Ectodermal cell (in vitro differentiated cells): ENCODE data around the gene SBK2.

ENCODE experiments used
- H3K27ac ChIP-seq: 2 replicates; pipeline ENCODE4 v1.7.0; 2013; ENCODE audit warnings: mild to moderate bottlenecking, low read depth, low read length; ENCODE audit not compliant: insufficient read depth, poor library complexity, severe bottlenecking
- H3K27me3 ChIP-seq: 2 replicates; pipeline ENCODE4 v1.7.0; 2013; ENCODE audit warnings: mild to moderate bottlenecking, low read length; ENCODE audit not compliant: insufficient read depth, control insufficient read depth, poor library complexity, severe bottlenecking
- H3K36me3 ChIP-seq: one replicate; pipeline ENCODE4 v1.7.0; 2013; ENCODE audit warnings: low read length; ENCODE audit not compliant: control insufficient read depth, insufficient read depth
- H3K4me1 ChIP-seq: one replicate; pipeline ENCODE4 v1.7.0; 2013; ENCODE audit warnings: low read length; ENCODE audit not compliant: control insufficient read depth, insufficient read depth
- H3K4me3 ChIP-seq: 2 replicates; pipeline ENCODE4 v1.7.0; 2013; ENCODE audit warnings: low read depth, low read length, control low read depth; ENCODE audit not compliant: insufficient read depth
- H3K9me3 ChIP-seq: 2 replicates; pipeline ENCODE4 v1.7.0; 2013; ENCODE audit warnings: mild to moderate bottlenecking, low read length, moderate library complexity; ENCODE audit not compliant: control insufficient read depth
- WGBS, 2 experiments: methylation state at CpG; one replicate each; pipeline ENCODE4 v1.1.7; 2013; ENCODE audit warnings: missing lambda C conversion rate in 2 of 2; 5-methylcytosine and 5-hydroxymethylcytosine counted together

SBK2 gene

GRCh38 chr19:55486043-55486970, 50.6 kb downstream of the SBK2 start:
- H3K36me3 ChIP-seq = peaks cover 6% of the 10 kb centered on the region
- H3K4me3 ChIP-seq = no peak overlapping the region
- no peaks in the 10 kb centered on the region for H3K27me3 ChIP-seq
- H3K9me3 ChIP-seq = no peaks in the 10 kb centered on the region
- peaks cover 35% of the 10 kb centered on the region for H3K4me1 ChIP-seq
- no peak overlapping the region for H3K27ac ChIP-seq
- WGBS, 2 experiments = 85% methylated on average over 53 of the region's 53 CpGs

DNA sequence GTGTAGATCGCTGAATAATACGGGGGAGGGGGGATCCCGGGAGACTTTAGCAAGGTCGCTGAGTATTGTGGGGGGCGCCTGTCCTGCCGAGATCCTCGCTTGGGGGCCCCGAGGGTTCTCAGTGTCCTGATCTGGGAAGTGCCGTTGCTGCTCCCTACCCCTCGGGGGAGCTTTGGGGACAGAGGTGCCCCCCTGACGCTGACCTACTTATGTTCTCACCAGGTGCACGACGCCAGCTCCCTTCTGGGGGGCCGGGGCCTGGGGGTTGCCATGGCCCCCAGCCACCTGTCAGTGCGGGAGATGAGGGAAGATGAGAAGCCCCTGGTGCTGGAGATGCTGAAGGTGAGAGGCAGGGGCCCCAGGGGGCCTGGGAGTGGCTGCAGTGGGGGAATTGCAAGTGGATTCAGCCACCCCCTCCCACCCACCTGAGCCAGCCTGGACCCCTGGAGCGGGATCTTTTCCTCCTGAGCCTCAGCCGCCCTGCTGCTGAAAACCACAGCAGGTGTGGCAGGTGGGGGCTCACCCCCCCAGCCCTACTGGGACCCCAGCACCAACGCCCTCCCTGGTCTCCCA, 51.4 kb downstream of the SBK2 start:
- H3K36me3 ChIP-seq = peaks cover 6% of the 10 kb centered on the region
- no peaks in the 10 kb centered on the region for H3K27me3 ChIP-seq
- H3K27ac ChIP-seq = peak overlapping the region; percentile 50
- no peaks in the 10 kb centered on the region for H3K9me3 ChIP-seq
- peaks cover 35% of the 10 kb centered on the region for H3K4me1 ChIP-seq
- WGBS, 2 experiments = 10 to 11% methylated on average over 18 of the region's 18 CpGs
- peak overlapping the region; percentile 81 for H3K4me3 ChIP-seq

DNA sequence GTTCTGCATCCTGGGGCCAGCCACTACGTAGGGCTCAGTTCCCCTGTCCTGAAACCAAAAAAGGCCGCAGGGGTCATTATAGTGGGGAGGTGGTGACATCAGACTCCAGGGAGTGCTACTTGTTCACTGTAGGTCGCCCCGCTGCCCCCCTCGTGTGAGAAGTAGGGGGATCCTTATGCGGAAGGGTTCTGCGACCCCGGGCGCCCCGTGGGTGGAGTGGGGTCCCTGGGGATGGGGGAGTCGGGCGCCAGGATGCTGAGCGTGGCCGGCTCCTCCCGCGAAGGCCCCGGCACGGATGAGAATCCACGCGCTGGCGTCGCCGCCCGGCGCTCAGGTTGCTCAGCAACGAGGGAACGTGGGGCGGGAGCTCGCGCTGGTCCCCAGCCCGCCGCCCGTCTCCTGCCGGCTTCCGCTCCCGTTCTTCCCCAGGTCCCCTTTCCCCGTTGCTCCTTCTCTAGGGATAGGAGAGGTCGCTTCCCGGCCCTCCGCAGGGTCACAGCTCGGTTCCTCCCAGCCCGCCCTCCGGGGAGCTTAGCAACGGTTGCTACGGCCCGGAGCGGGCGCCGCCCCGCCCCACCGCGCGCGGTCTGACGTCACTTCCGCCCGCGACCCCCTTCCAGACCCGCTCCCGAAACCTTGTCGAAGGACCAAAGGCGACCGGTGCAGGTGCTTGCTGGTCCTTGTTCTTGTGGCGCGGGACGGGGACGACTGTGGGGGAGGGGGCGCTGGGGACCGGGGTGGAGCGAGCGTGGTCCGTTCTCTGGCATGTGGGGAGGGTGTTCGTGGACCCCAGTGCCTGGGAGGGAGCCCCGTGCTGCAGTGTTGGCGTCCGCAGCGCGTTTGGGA, 52.1 kb downstream of the SBK2 start, which contains the start of gene NAT14:
Gene NAT14, plus strand, starts transcription at position 596 of the 846 bp plus-strand sequence. CDS start 521 bp downstream, outside the sequence.
- H3K27me3 ChIP-seq = no peaks in the 10 kb centered on the region
- 2% methylated on average over 78 of the region's 78 CpGs for WGBS, 2 experiments
- H3K36me3 ChIP-seq = peaks cover 6% of the 10 kb centered on the region
- peak within 1 kb of the TSS; percentile 77 for H3K27ac ChIP-seq
- no peaks in the 10 kb centered on the region for H3K9me3 ChIP-seq
- H3K4me3 ChIP-seq = peak within 1 kb of the TSS; percentile 81
- peaks cover 35% of the 10 kb centered on the region for H3K4me1 ChIP-seq

- H3K4me1 ChIP-seq = peaks cover 28% of the 10 kb centered on the region
- 83 to 84% methylated on average over 46 of the region's 46 CpGs for WGBS, 2 experiments
- H3K36me3 ChIP-seq = peaks cover 6% of the 10 kb centered on the region
- no peaks in the 10 kb centered on the region for H3K9me3 ChIP-seq
- peak overlapping the region; percentile 81 for H3K4me3 ChIP-seq
- H3K27ac ChIP-seq = peak overlapping the region; percentile 77
- no peaks in the 10 kb centered on the region for H3K27me3 ChIP-seq
Observed at GRCh38 chr19:55483706-55484592, 53.0 kb downstream of the SBK2 start.

DNA sequence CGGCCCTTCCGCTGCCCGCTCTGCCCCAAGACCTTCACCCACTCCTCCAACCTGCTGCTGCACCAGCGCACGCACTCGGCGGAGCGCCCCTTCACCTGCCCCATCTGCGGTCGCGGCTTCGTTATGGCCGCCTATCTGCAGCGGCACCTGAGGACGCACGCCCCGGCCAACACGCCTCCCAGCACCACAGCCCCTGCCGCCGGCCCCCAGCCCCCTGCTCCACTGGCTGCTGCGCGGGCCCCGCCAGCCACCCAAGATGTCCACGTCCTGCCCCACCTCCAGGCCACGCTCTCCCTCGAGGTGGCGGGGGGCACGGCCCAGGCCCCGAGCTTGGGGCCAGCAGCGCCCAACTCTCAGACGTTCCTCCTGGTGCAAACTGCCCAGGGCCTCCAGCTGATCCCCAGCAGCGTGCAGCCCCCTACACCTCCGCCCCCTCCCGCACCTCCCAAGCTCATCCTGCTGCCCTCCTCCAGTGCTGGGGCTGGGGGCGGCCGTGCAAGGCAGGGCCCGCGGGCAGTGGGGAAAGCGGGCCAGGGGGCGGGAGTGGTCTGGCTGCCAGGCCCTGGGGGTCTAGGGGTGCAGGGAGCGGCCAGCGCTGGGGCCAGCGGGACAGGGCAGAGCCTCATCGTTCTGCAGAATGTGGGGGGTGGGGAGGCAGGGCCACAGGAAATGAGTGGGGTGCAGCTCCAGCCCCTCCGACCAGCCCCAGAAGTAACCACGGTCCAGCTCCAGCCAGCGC, 53.8 kb downstream of the SBK2 start:
- Histone ChIP-seq H3K4me3 (no peak overlapping the region), H3K4me1 (peaks cover 23% of the 10 kb centered on the region), H3K27ac (no peak overlapping the region), H3K27me3 (no peaks in the 10 kb centered on the region), H3K9me3 (no peaks in the 10 kb centered on the region), H3K36me3 (peaks cover 6% of the 10 kb centered on the region)
- WGBS, 2 experiments = 94 to 95% methylated on average over 47 of the region's 47 CpGs

DNA sequence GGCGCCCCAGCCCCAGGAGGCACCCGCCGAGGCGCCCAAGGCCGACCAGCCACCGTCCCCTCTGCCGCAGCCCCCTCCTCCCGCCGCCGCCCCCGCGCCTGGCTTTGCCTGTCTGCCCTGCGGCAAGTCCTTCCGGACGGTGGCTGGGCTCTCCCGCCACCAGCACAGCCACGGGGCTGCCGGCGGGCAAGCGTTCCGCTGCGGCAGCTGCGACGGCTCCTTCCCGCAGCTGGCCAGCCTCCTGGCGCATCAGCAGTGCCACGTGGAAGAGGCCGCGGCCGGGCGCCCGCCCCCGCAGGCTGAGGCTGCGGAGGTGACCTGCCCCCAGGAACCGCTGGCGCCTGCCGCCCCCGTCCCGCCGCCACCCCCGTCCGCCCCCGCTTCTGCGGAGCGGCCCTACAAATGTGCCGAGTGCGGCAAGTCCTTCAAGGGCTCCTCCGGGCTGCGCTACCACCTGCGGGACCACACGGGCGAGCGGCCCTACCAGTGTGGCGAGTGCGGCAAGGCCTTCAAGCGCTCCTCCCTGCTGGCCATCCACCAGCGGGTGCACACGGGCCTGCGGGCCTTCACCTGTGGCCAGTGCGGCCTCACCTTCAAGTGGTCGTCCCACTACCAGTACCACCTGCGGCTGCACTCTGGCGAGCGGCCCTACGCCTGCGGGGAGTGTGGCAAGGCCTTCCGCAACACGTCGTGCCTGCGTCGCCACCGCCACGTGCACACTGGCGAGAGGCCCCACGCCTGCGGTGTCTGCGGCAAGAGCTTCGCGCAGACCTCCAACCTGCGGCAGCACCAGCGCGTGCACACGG, 54.6 kb downstream of the SBK2 start:
- Histone ChIP-seq H3K4me1 (peaks cover 16% of the 10 kb centered on the region), H3K9me3 (no peaks in the 10 kb centered on the region), H3K4me3 (no peak overlapping the region), H3K27me3 (no peaks in the 10 kb centered on the region), H3K27ac (no peak overlapping the region), H3K36me3 (peaks cover 6% of the 10 kb centered on the region)
- 95 to 96% methylated on average over 83 of the region's 83 CpGs for WGBS, 2 experiments

DNA sequence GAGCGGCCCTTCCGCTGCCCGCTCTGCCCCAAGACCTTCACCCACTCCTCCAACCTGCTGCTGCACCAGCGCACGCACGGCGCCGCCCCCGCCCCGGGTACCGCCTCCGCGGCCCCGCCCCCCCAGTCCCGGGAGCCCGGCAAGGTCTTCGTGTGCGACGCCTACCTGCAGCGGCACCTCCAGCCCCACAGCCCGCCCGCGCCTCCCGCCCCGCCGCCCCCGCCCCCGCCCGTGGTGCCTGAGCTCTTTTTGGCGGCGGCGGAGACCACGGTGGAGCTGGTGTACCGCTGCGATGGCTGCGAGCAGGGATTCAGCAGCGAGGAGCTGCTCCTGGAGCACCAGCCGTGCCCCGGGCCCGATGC, 55.2 kb downstream of the SBK2 start:
- no peaks in the 10 kb centered on the region for H3K27me3 ChIP-seq
- no peaks in the 10 kb centered on the region for H3K9me3 ChIP-seq
- no peak overlapping the region for H3K27ac ChIP-seq
- peaks cover 6% of the 10 kb centered on the region for H3K36me3 ChIP-seq
- peaks cover 10% of the 10 kb centered on the region for H3K4me1 ChIP-seq
- H3K4me3 ChIP-seq = no peak overlapping the region
- 91 to 92% methylated on average over 40 of the region's 40 CpGs for WGBS, 2 experiments

DNA sequence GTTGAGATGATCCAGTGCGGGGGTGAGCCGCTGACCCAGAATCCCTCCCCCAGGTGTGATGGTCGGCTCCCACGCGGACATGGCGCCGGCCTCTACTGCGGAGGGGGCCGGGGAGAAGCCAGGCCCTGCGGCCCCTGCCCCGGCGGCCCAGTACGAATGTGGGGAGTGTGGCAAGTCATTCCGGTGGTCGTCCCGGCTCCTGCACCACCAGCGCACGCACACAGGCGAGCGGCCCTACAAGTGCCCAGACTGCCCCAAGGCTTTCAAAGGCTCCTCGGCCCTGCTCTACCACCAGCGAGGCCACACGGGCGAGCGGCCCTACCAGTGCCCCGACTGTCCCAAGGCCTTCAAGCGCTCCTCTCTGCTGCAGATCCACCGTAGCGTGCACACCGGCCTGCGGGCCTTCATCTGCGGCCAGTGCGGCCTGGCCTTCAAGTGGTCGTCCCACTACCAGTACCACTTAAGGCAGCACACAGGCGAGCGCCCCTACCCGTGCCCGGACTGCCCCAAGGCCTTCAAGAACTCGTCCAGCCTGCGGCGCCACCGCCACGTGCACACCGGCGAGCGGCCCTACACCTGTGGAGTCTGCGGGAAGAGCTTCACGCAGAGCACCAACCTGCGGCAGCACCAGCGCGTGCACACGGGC, 55.7 kb downstream of the SBK2 start:
- H3K4me3 ChIP-seq = no peak overlapping the region
- peaks cover 6% of the 10 kb centered on the region for H3K36me3 ChIP-seq
- H3K27me3 ChIP-seq = no peaks in the 10 kb centered on the region
- 92 to 94% methylated on average over 52 of the region's 52 CpGs for WGBS, 2 experiments
- H3K9me3 ChIP-seq = no peaks in the 10 kb centered on the region
- no peak overlapping the region for H3K27ac ChIP-seq
- H3K4me1 ChIP-seq = peaks cover 5% of the 10 kb centered on the region
